ENCODE measurements around the gene TRO.

TRO gene

DNA sequence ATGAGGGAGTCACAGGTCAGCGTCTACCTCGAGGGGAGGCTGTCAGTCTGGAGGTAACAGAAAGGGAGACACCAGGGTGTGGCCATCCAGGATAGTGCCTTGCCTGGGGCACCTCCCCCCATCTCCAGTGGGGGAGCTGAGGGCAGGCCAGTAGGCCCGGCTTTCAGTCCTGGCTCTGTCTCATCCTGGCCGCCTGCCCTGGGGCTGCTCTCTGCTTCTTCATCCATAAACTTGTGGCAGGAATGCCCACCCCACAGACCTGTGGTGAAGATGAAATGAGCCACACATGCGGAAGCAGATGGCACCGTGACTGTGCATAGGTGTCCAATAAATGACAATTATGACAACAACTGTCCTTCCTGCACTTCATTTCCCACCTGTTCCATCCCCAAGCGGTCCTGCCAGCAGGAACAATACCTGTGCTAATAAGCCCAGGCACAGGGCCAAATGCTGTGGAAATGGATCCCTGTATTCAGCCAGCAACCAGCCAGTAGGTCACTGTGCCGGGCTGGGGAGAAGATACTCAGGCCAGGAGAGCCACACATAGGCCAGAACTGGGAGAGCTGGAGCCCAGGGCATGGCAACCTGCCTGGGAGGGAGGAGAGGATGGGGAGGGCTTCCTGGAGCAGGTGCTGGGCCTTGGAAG, 30.2 kb downstream of the TRO start:
- DNase-seq (ENCODE audit: low read depth in 2 of 3, low spot score in 1 of 3), result no peak

GRCh38 chrX:54961750-54962149, 41.1 kb downstream of the TRO start:
- no peak for DNase-seq (ENCODE audit: low read depth in 2 of 3, low spot score in 1 of 3)

DNA sequence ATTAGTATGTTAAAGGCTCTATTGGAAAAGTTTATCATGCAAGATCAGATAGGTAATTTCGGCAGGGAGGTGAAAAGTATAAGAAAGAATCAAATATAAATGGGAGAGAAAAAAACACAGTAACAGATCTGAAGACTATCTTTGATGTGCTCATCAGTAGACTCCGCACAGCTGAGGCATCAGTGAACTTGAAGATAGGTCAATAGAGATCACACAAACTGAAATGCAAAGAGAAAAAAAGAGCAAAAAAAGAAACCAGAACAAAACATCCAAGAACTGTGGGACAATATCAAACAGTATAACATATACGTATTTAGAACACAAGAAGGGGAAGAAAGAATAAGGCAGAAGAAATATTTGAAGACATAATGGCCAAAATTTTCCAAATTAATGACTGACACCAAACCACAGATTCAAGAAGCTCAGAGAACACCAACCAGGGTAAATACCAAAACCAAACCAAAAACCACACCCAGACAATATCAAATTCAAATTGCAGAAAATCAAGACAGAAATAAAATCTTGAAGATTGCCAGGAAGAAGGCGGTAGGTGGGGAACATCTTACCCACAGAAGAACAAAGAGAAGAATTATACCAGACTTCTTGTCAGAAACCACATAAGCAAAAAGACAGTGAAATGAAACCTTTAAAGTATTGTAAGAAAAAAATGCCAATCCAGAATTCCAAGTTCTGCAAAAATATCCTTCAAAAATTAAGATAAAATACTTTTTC, 44.3 kb downstream of the TRO start:
- no peak for DNase-seq (ENCODE audit: low read depth in 2 of 3, low spot score in 1 of 3)

DNA sequence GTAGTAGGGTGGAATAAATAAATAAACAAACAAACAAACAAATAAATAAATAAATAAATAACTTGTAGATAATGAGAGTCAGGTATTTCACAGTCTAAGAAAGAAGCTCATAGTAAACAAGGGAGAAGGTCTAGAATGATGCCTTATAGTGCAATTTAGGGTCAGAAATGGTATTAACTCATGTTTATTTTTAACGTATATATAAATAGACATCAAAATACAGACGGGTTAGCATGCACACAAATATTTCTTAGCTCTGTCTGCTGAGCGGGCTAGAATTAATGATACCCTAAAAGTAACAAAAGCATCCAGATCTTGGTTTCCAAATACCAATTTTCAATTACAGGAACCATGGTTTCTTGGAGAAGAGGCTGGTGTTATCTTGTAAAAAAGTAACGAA, 56.8 kb downstream of the TRO start:
- no peak for DNase-seq (ENCODE audit: low read depth in 2 of 3, low spot score in 1 of 3)

DNA sequence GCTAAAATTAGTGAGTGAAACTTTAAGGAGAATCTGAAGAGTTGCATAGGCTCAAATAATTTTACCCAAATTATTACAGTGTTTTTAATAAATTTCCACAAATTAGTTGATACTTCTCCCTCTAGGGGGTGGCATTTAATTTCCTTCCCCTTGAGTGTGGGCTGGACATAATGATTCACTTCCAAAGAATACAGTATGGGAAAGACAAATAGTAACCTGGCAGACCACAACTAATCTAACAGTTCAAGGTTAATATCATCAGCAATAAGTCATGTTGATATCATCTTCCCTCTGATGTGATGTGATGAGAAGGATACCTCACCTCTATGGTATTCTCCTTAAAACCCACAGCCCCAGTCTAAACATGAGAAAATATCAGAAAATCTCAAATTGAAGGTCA, 57.8 kb downstream of the TRO start:
- DNase-seq (ENCODE audit: low read depth in 2 of 3, low spot score in 1 of 3), result no peak

DNA sequence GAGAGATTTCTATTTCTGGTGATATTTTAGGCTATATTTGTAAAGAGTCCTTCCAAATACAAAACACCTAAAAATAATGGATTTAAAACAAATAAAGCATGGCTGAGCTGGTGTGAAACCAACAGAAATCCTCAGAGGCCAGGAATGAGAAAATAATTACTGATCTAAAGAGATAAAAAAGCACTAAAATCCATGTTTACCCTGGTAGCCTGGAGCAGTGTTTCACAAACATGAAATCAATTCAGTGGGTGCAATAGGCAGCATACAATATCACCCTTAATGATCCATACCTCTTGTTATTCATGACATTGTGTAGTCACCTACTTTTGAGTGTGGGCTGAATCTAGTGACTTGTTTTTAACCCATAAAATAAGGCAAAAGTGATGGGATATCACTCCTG, 58.8 kb downstream of the TRO start:
- DNase-seq (ENCODE audit: low read depth in 2 of 3, low spot score in 1 of 3), result no peak

DNA sequence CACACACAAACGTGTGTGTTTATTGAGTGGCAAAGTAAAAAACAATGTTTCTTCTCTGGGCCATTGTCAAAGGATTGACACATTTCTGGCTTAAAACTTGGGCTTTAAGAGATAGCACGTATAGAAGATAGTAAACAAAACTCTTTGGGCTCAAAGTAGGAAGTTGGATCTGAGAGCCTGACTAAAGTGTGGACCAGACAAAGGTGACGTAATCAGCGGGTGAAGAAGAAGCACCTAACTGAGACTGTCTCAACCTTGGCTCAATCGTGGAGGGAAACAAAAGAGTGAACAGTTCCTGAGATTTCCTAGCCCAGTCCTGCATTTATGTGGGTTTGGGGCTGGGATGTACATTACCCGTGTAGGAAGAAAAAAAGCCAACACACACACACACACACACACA, 59.7 kb downstream of the TRO start:
- DNase-seq (ENCODE audit: low read depth in 2 of 3, low spot score in 1 of 3), result no peak

All from stimulated activated CD4-positive, alpha-beta T cell treated with anti-CD3 and anti-CD28 coated beads, Interleukin-12 subunit alpha, Interleukin-12 subunit beta, amount 100 ng/mL, for 48 hours (primary cell).